Ovary (tissue), 3 donors: ENCODE data around the gene MRPL1.

Experiments used
- CTCF ChIP-seq, 3 donors: fragments of 450-650 bp in 2 of 3; fragments of 200-600 bp in 1 of 3; IDR thresholded peaks; one replicate each; pipeline versions ENCODE4 v1.5.1 to v1.8.0; 2016 to 2022; ENCODE audit warnings: antibody characterized with exemption in 3 of 3, mild to moderate bottlenecking in 1 of 3
- EP300 ChIP-seq: sonication (generic); formaldehyde crosslinking; IDR thresholded peaks from one replicate; pipeline ENCODE4 v1.6.1; 2017; ENCODE audit warnings: antibody characterized with exemption
- POLR2A ChIP-seq: fragments of 450-650 bp; IDR thresholded peaks from one replicate; pipeline ENCODE4 v1.6.1; 2017; ENCODE audit warnings: antibody characterized with exemption, mild to moderate bottlenecking, moderate library complexity
- donor health status: DM: no; HTN: no; CAD: no.

- no peak for TF ChIP-seq EP300
- TF ChIP-seq CTCF (IDR thresholded peaks at IDR 0.05), result no peak
- no peak for TF ChIP-seq POLR2A
Measured at GRCh38 chr4:77861495-77861894, 1.1 kb upstream of the MRPL1 start.
